Measurements from ENCODE around the gene OCA2. TPM values are rescaled to one million over a fixed set of nuclear protein-coding genes. Genes with fewer than 3 reads are reported as not detected.
"Not testable (repeated sequence)": the region's sequence is repeated elsewhere in the genome, so short reads cannot be mapped to it uniquely, and the experiment has no call there.

The OCA2 gene
- total RNA-seq, 1 donor: not detected

DNA sequence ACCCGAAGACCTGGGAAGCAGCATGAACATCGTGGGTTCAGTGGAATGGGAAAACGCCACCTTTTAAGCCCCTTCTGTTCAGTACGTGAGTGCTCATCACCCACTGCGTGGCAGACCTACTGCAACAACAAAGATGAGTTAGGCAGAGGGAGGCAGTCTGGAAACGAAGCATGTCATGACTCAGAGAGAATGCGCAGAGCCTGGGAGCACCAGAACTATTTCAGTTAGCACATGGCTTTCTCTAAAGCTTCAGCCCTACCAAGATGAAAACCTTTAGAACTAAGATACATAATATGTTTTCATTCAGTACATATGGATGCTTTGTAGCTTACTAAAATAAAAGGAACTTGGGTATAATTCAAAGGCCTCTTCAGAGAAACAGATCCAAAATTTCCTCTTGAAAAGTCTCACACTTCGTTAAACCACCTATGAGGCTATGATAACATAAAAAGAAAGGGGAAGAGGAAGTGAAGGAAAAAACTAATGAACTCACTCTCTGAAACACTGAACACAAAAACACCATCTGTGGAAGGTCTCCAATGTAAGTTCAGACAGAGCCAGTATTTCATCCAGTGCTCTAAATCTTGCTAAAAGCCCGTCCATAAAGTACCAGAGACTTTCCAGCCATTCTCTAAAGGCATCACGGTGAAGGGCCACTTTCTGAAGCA is 140.1 kb downstream of the OCA2 start:
- peak in 1 of 3 donors; percentile 36 for DNase-seq (ENCODE audit: low read depth in 2 of 3, low spot score in 2 of 3)

DNA sequence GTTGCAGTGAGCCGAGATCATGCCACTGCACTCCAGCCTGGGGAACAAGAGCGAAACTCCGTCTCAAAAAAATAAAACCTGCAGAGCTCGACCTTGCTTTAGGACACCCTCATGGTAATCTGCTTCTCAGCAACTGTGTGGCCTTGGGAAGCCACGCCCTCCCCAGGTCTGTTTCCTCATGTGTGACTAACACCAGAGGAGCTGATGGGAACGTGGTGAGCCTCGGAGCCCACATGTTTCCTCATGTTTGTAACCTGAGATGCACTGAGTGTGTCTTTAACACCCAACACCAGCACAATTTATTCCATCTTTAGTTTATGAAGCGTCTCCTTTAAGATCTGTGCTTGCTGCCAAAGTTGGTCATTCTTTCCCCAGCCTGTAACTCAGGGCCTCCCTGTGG is 142.8 kb downstream of the OCA2 start:
- peak in 1 of 3 donors; percentile 14 for DNase-seq (ENCODE audit: low read depth in 2 of 3, low spot score in 2 of 3)

DNA sequence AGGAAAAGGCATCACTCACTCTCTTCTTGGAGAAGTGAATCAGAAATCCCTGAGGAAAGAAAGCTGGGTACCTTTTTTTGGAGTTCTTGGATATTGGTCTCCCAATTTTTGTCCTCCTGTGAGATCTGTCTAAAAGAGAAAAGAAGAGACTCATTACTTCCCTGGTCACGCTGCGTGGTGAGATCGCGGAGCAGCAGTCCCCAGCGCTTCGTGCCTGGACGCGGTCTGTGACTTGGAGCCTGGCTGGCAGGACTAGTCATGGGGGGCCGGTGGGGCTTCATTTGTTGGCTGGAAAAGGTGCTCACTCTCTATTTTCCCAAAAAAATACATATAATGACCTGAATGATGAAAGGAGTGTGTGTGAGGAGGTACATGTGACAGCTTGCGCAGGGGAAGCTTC is 144.0 kb downstream of the OCA2 start:
- DNase-seq (ENCODE audit: low read depth in 2 of 3, low spot score in 2 of 3): no peak

- not testable (repeated sequence) for DNase-seq (ENCODE audit: low read depth in 2 of 3, low spot score in 2 of 3)
Observed at GRCh38 chr15:27952593-27952992, 146.5 kb downstream of the OCA2 start.

DNA sequence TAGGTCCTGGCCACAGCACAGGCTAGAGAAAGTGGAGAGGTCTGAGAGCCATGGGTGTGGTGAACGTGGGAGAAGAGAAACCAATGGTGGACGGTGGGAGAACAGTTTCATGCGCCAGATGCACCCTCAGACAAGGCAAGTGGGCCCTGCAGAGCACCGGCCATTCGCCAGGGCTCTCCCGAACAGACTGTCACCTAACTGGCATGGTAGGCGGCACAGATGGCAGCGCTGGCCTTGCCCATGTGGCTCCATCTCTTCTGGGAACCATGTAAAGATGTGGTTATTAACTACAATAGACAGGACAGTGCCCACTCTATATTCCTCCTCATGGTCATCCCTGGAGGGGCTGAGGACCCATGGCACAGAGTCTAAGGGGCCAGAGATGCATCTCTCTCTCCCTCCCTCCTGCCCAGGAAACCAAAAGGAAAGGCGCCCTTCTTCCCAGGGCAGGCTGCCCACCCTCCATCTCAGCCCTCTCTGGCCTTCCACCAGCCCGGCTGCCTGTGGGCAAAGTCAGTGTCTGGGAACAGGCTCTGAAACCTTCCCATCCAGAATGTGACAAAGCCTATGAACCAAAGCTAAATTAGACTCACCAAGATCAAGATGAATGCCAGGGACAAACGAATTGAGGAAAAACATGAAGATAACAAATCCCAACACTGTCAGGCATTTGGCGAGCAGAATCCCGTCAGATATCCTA is 147.8 kb downstream of the OCA2 start:
- DNase-seq (ENCODE audit: low read depth in 2 of 3, low spot score in 2 of 3): no peak

DNA sequence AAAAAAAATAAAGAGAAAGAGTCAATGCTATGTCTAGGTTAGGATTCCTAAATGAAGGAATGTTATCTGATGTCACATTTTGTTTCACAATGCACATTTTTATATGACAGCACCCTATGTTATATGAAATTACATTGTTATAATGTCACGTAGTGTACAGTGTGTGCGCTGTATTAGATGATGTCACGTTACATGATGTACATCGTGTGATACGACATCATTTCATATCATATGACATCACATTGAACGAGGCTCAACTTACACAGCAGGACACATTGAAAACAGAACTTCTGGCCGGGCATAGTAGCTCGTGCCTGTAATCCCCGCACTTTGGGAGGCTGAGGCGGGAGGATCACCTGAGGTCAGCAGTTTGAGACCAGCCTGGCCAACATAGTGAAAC is 150.0 kb downstream of the OCA2 start:
- no peak for DNase-seq (ENCODE audit: low read depth in 2 of 3, low spot score in 2 of 3)

- no peak for DNase-seq (ENCODE audit: low read depth in 2 of 3, low spot score in 2 of 3)
Observed at GRCh38 chr15:27939246-27939645, 159.9 kb downstream of the OCA2 start.

DNA sequence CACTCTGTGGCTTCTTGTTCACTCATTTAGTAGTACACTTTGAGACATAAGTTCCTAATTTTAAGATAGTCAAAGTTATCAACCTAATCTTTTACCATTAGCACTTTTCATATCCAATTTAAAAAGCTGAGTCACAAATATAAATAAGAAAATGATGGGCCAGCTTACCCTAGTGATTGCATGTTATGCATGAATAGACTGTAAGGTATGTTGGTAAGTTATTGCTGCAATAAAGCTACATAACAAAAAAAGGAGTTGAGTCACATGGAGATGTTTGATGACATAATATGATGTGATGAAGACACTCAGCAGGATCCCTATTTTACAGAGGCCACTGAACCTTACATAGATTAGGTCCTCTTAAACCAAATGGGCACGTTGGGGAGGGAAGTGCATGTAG is 161.3 kb downstream of the OCA2 start:
- DNase-seq (ENCODE audit: low read depth in 2 of 3, low spot score in 2 of 3): no peak

DNA sequence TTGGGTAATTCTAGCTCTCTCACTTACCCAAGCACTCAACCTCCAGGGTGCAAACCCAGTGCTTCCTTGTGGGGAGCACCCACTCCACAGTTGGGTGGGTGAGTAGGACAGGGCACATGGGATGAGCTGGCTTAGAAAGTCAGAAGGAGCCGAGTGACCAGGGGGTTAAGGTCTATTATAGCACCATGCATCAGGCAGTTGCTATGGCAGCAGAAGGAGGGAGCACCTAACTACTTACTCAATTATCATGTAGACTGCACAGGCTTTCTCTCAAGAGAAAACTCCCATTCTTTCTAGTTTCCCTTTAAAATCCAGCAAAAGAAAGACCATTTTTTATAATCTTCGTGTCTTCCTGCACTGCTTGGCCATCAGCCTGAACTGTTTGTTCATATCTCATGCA is 163.0 kb downstream of the OCA2 start:
- no peak for DNase-seq (ENCODE audit: low read depth in 2 of 3, low spot score in 2 of 3)

DNA sequence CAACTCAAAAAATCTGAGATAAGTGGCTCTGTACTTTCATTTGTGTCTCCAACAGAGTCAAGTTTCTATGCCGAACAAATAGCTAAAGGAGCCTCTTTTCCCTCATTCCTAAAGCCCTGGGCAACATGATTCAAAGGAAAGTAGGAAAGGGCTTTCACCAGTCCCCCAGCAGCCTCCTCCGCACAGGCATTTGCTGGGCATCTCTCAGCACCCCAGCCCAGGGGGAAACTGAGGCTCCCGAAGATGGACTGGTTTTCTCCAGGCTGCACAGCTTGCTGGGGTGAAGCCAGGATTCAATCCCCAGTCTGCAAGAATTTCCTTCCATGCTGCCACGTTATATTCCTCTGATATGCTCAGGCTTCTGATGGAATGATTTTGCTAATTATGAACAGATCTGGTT is 163.8 kb downstream of the OCA2 start:
- no peak for DNase-seq (ENCODE audit: low read depth in 2 of 3, low spot score in 2 of 3)

GRCh38 chr15:27934782-27935181 is 164.3 kb downstream of the OCA2 start:
- DNase-seq (ENCODE audit: low read depth in 2 of 3, low spot score in 2 of 3): no peak

- no peak for DNase-seq (ENCODE audit: low read depth in 2 of 3, low spot score in 2 of 3)
Observed at GRCh38 chr15:27933562-27933961, 165.6 kb downstream of the OCA2 start.

- no peak for DNase-seq (ENCODE audit: low read depth in 2 of 3, low spot score in 2 of 3)
Observed at GRCh38 chr15:27932600-27932999, 166.5 kb downstream of the OCA2 start.

- DNase-seq (ENCODE audit: low read depth in 2 of 3, low spot score in 2 of 3): no peak
Observed at GRCh38 chr15:27928386-27928785, 170.7 kb downstream of the OCA2 start.

- no peak for DNase-seq (ENCODE audit: low read depth in 2 of 3, low spot score in 2 of 3)
Observed at GRCh38 chr15:27912283-27912682, 186.8 kb downstream of the OCA2 start.

- DNase-seq (ENCODE audit: low read depth in 2 of 3, low spot score in 2 of 3): no peak
Observed at GRCh38 chr15:27906802-27907201, 192.3 kb downstream of the OCA2 start.

GRCh38 chr15:27903405-27903804 is 195.7 kb downstream of the OCA2 start:
- no peak for DNase-seq (ENCODE audit: low read depth in 2 of 3, low spot score in 2 of 3)

DNA sequence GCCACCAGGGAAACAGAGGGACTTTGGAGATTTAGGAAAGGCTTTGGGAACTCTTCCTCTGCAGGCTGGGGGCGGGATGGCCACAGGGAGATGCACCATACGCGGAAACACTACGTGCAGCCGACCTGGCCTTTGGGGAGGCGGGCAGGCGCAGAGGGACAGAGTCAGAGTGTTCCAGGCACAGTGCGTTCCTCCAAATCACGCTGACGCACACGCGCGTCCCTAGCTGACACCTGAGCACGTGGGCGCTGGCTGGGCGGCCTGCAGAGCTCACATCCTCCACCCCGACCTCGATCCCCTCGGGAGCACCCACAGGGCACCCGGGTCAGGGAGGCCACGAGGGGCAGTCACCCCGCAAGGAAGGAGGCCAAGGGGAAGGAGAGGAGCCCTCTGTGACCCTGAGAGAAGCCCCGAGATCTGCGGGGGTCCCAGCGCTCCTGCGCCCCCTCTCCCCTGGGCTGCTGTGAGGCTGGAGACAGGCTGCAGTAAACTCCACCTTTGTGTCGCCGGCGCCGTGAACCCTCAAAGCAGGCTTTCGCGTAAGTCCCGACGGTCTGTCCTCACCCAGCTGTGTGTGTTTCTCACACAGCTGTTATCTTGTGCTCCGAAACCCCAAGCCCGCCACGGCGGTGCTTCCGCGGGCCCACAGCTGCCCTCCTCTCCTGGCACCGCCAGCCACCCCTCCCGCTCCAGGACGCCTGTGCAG is 196.3 kb downstream of the OCA2 start:
- no peak for DNase-seq (ENCODE audit: low read depth in 2 of 3, low spot score in 2 of 3)

DNA sequence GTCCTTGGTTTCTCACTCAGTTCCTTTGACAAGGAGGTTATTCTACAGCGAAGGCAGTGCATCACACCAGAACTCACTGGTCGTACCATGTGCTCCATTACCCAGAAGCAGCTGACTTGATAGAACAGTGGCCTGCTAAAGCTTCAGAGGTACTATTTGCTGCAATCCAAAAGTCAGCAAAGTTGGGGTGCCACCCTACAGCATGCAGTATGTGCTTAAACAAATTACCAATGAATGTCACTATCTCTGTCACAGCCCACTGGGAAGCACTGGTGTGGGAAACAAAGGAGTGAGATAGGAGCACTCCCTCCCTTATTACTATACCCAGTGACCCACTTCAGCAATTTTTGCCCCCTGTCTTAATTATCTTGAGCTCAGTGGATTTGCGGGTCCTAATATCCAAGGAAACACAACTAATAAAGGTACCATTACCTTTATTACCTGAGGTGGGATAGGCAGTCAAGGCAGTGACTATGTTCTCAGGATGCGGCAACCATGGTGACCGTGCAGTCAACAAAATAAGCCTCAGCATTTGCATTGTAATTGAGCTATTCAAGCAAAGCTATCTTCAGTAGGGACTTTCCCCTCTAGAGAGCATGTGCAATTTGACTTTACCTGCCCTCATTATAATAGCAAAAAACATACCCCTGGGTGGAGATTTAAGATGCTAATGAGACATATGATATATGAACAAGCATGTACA is 199.4 kb downstream of the OCA2 start:
- no peak for DNase-seq (ENCODE audit: low read depth in 2 of 3, low spot score in 2 of 3)

DNA sequence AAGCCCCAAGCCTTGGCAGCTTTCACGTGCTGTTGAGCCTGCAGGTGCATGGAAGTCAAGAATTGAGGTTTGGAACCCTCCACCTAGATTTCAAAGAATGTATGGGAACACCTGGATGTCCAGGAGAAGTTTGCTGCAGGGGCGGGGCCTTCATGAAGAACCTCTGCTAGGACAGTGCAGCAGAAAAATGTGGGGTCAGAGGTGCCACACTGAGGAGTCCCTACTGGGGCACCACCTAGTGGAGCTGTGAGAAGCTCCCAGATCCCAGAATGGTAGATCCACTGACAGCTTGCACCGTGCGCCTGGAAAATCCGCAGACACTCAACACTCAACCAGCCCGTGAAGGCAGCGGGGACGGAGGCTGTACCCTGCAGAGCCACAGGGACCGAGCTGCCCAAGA is 201.6 kb downstream of the OCA2 start:
- DNase-seq (ENCODE audit: low read depth in 2 of 3, low spot score in 2 of 3): no peak

DNA sequence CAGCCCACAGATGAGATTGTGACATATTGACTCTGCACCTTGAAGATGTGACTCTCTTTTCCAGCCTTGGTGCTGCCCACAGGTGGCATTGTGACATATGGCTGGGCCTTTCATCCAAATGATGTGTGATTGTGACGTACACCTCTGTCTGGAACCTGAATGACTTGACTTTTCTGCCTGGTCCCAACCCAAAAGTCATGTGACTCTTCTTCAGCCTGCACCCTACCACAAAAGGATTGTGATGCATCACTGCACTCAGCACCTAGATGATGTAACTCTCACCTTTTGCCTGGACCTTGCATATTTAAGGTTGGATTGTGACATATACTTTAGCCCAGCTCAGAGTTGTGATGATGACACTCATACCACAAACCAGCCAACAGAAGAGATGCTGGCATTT is 204.5 kb downstream of the OCA2 start:
- no peak for DNase-seq (ENCODE audit: low read depth in 2 of 3, low spot score in 2 of 3)
